IMR-90 (cell line): ENCODE data around the gene PITPNM3.

Source experiments
- BHLHE40 ChIP-seq: fragments of 150-350 bp; IDR thresholded peaks from 2 replicates; pipeline ENCODE4 v1.6.1; 2016; ENCODE audit warnings: mild to moderate bottlenecking, low read depth, low read length
- CEBPB ChIP-seq: IDR thresholded peaks from 2 replicates; pipeline ENCODE4 v1.6.1; 2012; ENCODE audit warnings: low read depth, low read length, improper control_type of control experiment
- CHD1 ChIP-seq: IDR thresholded peaks from 2 replicates; pipeline ENCODE4 v1.6.1; 2012; ENCODE audit warnings: low read depth, low read length, improper control_type of control experiment
- FOS ChIP-seq: fragments of 150-350 bp; IDR thresholded peaks from 2 replicates; pipeline ENCODE4 v1.6.1; 2016; ENCODE audit warnings: low read depth, low read length
- MAZ ChIP-seq: IDR thresholded peaks from 2 replicates; pipeline ENCODE4 v1.6.1; 2012; ENCODE audit warnings: low read depth, mild to moderate bottlenecking, low read length, improper control_type of control experiment, moderate library complexity, borderline replicate concordance
- NFE2L2 ChIP-seq: fragments of 150-350 bp; IDR thresholded peaks from 2 replicates; pipeline ENCODE4 v1.6.1; 2016; ENCODE audit warnings: low read depth, mild to moderate bottlenecking, low read length
- POLR2A ChIP-seq: IDR thresholded peaks from 2 replicates; pipeline ENCODE4 v1.6.1; 2012; ENCODE audit warnings: mild to moderate bottlenecking, low read depth, low read length
- RAD21 ChIP-seq: IDR thresholded peaks from 2 replicates; pipeline ENCODE4 v1.6.1; 2012; ENCODE audit warnings: low read length, improper control_type of control experiment
- RCOR1 ChIP-seq: IDR thresholded peaks from 2 replicates; pipeline ENCODE4 v1.6.1; 2012; ENCODE audit warnings: mild to moderate bottlenecking, low read length, improper control_type of control experiment; ENCODE audit not compliant: insufficient replicate concordance
- RFX5 ChIP-seq: IDR thresholded peaks from 2 replicates; pipeline ENCODE4 v1.8.0; 2012; ENCODE audit warnings: low read depth, mild to moderate bottlenecking, low read length, moderate library complexity
- SMC3 ChIP-seq: fragments of 150-350 bp; IDR thresholded peaks from 2 replicates; pipeline ENCODE4 v1.6.1; 2016; ENCODE audit warnings: low read depth, mild to moderate bottlenecking, antibody characterized with exemption, low read length, moderate library complexity
- TF ChIP-seq, protein P1 (sequence below): conservative IDR thresholded peaks from 2 replicates; pipeline ENCODE4 v1.5.1; 2012; ENCODE audit warnings: mild to moderate bottlenecking, low read depth, low read length, improper control_type of control experiment
- TF ChIP-seq, protein P2 (sequence below): fragments of 150-350 bp; IDR thresholded peaks from 2 replicates; pipeline ENCODE4 v1.6.1; 2017; ENCODE audit warnings: mild to moderate bottlenecking, antibody characterized with exemption, low read length, low read depth
- TF ChIP-seq, protein P3 (sequence below): fragments of 150-350 bp; IDR thresholded peaks from 2 replicates; pipeline ENCODE4 v1.6.1; 2016; ENCODE audit warnings: low read depth, mild to moderate bottlenecking, low read length, moderate library complexity, borderline replicate concordance

DNA sequence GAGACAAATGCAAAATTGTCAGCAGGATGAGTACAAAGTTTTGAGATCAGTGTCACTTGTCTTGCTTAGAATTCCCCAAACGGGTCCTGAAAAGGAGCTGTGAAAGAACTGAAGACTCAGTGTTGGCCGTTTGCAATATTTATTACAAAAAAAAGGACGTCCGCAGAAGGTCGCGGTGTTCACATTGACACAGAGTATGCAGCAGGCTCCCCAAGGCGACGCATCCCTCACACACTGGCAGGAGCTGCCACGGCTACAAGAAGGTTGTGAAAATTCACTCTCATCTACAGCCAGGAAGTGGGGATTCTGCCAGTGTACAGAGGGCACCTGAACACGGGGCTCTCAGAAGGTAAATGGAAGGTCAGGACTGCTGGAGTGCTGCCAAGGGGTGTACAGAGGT, 147.6 kb downstream of the PITPNM3 start:
- TF ChIP-seq RFX5 (no peak), CHD1 (no peak), NFE2L2 (no peak), BHLHE40 (no peak), FOS (no peak), POLR2A (no peak), RCOR1 (no peak), SMC3 (no peak), MAZ (no peak), CEBPB (no peak), RAD21 (no peak)
- TF ChIP-seq, protein P1, sequence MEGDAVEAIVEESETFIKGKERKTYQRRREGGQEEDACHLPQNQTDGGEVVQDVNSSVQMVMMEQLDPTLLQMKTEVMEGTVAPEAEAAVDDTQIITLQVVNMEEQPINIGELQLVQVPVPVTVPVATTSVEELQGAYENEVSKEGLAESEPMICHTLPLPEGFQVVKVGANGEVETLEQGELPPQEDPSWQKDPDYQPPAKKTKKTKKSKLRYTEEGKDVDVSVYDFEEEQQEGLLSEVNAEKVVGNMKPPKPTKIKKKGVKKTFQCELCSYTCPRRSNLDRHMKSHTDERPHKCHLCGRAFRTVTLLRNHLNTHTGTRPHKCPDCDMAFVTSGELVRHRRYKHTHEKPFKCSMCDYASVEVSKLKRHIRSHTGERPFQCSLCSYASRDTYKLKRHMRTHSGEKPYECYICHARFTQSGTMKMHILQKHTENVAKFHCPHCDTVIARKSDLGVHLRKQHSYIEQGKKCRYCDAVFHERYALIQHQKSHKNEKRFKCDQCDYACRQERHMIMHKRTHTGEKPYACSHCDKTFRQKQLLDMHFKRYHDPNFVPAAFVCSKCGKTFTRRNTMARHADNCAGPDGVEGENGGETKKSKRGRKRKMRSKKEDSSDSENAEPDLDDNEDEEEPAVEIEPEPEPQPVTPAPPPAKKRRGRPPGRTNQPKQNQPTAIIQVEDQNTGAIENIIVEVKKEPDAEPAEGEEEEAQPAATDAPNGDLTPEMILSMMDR = no peak
- TF ChIP-seq, protein P2, sequence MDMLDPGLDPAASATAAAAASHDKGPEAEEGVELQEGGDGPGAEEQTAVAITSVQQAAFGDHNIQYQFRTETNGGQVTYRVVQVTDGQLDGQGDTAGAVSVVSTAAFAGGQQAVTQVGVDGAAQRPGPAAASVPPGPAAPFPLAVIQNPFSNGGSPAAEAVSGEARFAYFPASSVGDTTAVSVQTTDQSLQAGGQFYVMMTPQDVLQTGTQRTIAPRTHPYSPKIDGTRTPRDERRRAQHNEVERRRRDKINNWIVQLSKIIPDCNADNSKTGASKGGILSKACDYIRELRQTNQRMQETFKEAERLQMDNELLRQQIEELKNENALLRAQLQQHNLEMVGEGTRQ = no peak
- TF ChIP-seq, protein P3, sequence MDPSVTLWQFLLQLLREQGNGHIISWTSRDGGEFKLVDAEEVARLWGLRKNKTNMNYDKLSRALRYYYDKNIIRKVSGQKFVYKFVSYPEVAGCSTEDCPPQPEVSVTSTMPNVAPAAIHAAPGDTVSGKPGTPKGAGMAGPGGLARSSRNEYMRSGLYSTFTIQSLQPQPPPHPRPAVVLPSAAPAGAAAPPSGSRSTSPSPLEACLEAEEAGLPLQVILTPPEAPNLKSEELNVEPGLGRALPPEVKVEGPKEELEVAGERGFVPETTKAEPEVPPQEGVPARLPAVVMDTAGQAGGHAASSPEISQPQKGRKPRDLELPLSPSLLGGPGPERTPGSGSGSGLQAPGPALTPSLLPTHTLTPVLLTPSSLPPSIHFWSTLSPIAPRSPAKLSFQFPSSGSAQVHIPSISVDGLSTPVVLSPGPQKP = no peak
